ENCODE data around the gene TAMALIN.

The TAMALIN gene

DNA sequence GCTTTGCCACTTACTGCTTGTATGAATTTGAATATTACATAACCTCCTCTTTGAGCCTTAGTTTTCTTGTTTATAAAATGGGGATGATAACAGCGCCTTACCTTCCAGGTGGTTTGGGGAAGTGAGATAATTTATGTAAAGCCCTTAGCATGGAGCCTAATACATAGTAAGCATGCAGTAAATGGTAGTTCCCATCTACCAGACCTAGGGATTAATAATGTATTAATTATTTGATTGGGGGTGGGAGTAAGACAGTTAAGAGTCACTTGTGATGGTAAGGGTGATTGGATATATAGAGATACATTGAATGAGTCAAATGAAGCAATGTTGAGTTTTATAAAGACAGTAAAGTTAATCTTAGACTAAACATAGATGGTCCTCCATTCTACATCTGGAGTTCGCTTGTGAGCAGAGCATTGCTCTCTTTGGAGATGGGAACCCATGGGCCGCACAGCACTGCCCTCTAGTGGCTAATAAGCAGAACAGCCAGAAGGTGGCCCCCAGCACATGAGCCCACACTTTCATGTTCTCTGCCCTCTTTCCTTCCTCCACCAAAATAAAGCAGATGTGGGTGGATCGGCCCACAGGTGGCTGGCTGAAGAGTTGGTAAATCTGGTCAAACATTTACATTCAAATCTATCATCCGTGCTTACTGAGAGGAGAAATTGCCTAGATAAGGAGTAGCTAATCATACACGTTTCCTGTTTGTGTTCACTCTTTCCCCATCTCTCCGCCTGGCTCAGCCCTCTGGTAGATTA is 26.5 kb upstream of the TAMALIN start:
- FAIRE-seq, result peak; percentile 92
- peak; percentile 68 for DNase-seq (ENCODE audit: extremely low spot score, insufficient read length, low read depth)

- no peak for FAIRE-seq
- DNase-seq (ENCODE audit: extremely low spot score, insufficient read length, low read depth), result no peak
Measured at GRCh38 chr12:51980809-51981127, 26.0 kb upstream of the TAMALIN start.

DNA sequence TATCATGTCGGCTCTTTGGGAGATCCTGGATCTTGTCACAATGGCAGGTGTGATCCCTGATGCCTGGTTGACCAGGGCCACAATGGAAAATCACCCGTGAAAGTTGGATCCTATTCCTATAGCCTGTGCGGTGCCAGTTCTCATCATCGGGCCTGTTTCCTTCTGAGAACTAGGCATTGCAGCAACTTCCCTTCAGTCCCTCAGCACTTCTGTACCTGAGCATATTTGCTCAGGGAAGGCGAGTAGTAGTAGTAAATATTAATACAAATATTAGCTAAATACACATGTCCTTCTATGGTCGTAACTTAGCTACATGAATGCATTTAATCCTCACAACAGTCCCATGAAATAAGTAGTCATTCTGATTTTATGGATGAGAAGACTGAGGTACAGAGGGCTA is 22.1 kb upstream of the TAMALIN start:
- no peak for FAIRE-seq
- DNase-seq (ENCODE audit: extremely low spot score, insufficient read length, low read depth), result no peak

DNA sequence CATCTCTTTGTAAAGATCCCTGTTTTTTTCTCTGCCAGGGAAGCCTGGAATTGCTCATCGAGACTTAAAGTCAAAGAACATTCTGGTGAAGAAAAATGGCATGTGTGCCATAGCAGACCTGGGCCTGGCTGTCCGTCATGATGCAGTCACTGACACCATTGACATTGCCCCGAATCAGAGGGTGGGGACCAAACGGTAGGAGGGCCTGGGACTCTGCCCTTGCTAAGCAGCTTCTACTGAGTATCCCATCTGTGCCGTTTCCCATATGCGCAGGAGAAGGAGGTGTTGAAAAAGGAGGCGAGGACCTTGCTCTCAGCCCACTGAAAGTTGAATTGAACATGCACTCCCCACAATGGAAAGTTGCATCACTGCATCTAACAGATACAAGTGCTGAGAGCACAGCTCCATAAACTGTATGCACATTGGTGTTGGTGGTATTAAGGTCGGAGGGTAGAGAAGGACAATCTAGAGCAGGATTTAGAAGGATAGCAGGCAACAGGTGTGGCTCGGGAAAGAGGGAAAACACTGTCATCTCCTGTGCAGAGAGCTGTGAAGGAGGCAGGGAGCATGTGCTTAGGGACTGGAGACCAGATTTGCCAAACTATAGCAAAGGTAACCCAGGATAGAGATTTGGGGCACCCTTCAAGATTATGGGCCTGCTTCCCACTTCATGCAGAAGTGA is 21.5 kb upstream of the TAMALIN start:
- no peak for DNase-seq (ENCODE audit: extremely low spot score, insufficient read length, low read depth)
- FAIRE-seq, result no peak

DNA sequence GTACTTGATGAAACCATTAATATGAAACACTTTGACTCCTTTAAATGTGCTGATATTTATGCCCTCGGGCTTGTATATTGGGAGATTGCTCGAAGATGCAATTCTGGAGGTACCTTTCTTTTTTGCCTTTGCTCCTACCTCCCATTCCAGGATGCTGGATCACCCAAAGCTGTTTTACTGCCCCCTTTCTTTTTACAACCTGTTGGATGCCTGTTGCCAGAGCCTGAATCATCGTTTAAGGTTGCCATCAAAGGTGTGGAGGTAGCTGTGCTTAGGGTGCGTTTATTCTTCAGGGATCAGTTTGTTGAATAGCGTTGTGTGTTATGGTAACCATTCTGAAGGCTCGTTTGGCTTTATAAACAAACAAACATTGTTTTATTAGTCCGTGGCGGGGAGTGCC is 19.9 kb upstream of the TAMALIN start:
- FAIRE-seq (no peak), DNase-seq (ENCODE audit: extremely low spot score, insufficient read length, low read depth) (no peak)

DNA sequence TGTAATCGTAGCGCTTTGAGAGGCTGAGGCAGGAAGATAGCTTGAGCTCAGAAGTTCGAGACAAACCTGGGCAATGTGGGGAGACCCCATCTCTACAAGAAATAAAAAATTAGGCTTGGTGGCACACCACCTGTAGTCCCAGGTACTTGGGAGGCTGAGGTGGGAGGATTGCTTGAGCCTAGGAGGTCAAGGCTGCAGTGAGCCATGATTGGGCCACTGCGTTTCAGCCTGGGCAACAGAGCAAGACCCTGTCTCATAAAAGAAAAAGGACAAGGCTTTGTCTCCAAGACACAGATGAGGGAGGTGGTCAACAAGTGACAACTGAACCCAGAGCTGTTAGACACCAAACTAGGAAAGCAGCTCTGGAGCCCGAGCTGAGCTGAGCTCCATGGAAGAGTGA is 14.5 kb upstream of the TAMALIN start:
- FAIRE-seq (no peak), DNase-seq (ENCODE audit: extremely low spot score, insufficient read length, low read depth) (no peak)

- no peak for FAIRE-seq
- no peak for DNase-seq (ENCODE audit: extremely low spot score, insufficient read length, low read depth)
Measured at GRCh38 chr12:51994539-51994820, 12.3 kb upstream of the TAMALIN start.

- no peak for DNase-seq (ENCODE audit: extremely low spot score, insufficient read length, low read depth)
- no peak for FAIRE-seq
Measured at GRCh38 chr12:51994959-51995358, 11.8 kb upstream of the TAMALIN start.

DNA sequence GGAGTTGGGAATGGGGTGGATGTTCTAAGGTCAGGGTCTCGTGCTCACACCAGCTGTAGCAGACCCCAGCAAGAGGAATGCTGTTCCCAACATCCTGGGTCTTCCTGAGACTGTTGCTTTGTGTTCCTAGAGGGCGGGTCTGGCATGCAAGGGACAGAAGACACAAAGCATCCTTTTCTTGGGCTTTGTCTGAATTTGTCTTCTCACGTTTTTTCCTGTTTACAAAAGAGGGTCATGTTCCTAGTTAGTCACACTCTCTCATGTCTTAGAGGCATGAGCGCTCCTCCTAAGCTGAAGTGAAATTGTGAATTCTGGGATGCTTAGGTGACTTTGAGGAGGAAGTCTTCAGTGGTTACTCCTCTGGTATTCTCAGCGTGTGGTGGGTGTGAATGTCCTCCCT is 9.6 kb upstream of the TAMALIN start:
- DNase-seq (ENCODE audit: extremely low spot score, insufficient read length, low read depth) (no peak), FAIRE-seq (no peak)

DNA sequence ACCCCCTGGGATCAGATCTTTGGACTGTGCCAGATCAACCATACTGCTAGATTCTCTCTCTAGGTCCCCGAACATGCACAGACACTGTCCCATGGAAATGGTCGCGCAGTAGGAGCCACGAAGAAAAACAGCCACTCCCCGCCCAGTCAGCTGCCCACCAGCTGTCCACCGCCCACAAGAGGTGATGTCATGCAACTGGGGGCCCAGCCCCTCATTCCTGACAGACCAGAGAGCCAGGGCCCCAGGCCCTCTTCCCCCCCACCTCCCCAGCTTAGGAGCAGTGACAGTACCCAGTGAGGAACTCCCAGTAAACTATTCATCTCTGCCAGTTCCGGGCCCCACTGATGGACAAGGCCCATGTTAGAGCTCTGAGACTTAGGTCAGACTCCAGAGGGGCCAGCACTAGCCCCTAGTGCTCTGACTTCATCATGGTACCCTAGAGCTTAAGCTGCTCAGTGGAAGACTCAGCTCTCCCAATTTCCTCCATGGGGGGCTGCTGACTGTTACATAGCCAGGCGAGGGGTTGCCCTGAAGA is 3.7 kb upstream of the TAMALIN start:
- FAIRE-seq, result no peak

DNA sequence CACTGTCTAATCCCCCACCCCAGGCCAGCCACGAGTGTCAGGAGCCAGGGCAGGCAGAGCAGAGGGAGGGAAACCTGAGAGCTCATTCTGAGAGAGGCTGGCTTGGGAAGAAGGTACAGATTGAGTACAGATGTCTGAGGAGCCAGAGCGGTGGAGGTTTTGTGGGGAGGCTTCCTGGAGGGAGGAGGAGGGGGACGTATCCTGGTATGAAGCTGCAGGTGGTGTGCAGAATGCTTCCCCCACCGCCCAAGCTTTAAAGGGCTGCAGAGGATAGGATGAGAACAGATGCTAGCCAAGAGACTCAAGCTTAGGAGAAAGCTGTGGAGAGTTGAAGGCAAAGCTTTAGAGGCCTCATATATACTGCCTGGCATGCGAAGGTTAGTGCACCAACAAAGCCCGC is 3.2 kb upstream of the TAMALIN start:
- FAIRE-seq, result no peak
- DNase-seq (ENCODE audit: extremely low spot score, insufficient read length, low read depth), result no peak

More for the DNA sequence above, 3.7 kb upstream of the TAMALIN start:
- no peak for DNase-seq (ENCODE audit: extremely low spot score, insufficient read length, low read depth)

DNA sequence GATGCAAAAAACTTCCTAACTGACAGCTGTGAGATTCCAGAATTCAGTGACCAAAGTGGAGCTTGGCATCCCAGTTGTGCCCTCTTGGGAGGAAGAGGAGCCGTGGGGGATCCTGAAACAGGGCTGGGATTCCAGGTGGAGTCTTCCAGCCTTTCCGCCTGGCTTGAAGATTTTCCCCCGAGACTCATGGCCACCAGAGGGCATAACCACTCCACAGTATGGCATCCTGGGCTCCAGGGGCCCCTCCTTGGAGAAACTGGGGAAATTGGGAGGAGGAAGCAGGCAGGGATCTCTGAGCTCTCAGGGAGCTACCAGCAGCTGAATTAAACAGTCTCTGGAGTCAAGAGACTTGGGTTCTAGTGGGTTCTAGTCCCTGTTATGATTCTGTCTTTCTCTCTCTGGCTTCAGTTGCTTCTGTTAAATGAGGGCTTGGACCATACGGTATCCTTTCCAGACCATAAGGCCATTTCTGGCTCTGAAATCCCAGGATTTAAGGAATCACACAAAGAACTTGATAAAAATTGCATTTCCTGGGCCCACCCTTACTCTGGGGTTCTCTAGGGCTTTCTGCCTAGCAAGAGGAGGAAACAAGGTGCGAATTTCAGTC is 2.6 kb upstream of the TAMALIN start:
- no peak for FAIRE-seq

GRCh38 chr12:52005218-52005902 is 1.4 kb upstream of the TAMALIN start:
- no peak for DNase-seq (ENCODE audit: extremely low spot score, insufficient read length, low read depth)
- no peak for FAIRE-seq

More for the DNA sequence above, 2.6 kb upstream of the TAMALIN start:
- DNase-seq (ENCODE audit: extremely low spot score, insufficient read length, low read depth), result no peak

DNA sequence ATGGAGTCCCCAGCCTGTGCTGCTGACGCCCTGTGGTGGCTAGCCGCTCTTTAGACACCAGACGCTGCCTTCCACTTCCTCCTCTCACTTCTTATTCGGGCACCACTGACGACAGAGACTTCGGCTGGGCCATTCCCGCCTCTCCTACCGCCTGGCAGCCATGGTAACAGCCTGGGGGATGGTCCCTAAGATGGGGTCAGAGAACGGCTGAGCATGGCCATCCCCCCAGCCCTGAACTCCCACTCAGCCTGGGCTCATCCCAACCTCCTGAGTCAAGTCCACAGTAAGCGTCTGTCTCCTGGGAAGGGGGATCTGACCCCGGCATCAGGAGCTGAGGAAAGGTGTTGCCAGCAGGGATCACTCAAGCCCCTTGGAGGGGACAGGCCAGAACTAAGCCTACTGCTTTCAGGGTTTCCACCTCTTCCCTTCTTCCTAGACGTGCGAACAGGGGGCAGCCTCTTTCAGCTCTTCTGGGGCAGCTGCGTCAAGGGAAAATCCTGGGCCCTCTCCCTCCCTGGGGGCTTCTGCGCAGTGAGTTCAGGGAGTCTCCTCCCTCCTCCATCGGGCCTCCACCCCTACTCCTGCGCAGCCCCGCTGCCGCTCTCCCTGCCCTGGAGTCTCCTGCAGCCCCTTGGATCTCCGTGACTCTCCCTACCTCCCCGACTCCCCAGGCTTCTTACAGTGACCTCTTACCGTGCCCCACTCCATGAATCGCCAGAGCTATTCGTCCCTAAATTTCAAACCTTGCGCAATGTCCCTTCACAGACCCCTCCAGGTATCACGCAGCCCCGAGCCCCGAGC is 643 bp upstream of the TAMALIN start:
- FAIRE-seq (peak; percentile 76), DNase-seq (ENCODE audit: extremely low spot score, insufficient read length, low read depth) (peak; percentile 58)

DNA sequence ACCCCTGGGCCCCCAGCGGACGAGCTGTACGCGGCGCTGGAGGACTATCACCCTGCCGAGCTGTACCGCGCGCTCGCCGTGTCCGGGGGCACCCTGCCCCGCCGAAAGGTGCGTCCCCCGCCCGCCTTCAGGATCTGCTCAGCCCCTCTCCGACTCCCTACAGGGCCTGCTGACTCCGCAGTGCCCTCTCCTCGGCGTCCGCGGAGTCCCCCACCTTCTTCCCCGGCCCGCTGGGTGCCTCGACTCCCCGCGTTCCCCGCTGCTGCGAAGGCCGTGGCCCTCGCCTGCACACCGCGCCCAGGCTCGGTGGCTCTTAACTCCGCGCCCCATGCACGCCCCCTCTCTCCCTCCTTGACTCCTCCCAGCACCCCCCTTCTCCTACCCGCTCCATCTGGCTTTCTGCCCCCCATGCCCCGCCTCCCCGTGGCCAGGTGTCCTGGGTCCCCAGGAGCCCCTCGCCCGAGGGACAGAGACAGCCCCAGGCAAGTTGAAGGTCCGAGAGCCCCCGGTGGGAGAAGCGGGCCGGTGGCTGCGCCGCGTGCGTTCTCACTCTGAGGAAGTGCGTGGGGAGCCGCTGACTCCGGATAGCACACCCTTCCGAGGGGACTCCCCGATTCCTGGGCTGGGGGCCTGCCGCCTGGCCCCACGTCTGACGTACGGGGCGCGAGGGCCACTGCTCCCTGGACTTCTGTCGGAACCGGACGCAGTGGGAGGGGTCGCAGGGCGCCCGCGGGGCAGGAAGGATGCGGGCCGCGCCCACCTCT is 594 bp downstream of the TAMALIN start:
- FAIRE-seq (no peak), DNase-seq (ENCODE audit: extremely low spot score, insufficient read length, low read depth) (no peak)

DNA sequence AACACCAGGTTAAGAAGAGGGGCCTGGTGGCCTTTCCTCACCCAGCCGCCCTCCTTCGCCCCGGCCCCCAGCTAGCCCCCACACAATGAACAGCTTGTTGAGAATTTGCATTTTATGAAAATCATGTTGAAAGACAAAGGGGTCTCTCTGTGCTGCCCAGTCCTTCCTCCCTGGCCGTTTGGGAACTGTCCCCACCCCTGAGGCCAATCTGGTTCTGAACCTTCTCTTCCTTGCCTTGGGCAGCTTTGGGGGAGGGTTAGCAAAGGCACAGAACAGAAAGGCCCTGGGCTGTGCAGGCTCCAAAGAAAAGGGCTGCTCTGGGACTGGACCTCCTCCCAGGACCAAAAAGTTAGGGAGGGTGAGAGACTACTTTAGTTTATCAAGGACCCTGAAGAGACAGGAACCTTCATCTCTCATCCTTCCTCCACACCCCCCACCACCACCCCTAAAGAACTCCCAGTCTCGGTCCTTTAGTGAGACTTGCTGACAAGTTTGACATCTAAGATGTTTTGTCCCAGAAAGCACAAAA is 1.3 kb downstream of the TAMALIN start:
- FAIRE-seq (no peak), DNase-seq (ENCODE audit: extremely low spot score, insufficient read length, low read depth) (no peak)

DNA sequence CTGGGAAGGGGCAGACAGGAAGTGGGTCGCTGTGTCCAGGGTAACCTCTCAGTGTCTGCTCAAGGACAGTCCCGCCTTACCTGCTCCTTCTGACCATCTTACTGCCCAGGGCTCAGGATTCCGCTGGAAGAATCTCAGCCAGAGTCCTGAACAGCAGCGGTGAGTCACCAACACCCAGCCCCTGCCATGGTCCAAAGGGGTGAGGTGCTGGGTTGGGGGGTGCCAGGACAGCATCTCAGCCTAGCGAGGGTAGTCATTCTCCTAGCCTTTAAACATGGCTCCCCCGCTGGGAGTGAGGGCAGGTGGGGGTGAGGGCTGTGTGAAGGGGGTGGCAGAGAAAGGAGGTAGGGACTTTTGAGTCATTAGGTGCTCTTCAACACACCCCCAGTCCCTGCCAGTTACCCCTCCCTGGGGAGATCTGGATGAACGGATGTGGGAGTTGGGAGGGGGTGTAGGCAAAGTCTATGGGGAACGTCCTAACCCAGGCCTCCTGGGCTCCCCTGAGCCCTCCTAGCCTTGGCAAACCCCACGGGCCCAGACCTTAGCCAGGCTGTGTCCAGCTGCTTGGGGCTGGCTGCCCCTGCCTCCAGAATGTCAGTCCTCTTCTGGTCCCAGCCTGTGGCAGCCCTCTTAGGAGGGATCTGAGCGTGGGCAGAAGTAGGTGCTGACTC is 2.5 kb downstream of the TAMALIN start:
- FAIRE-seq (no peak), DNase-seq (ENCODE audit: extremely low spot score, insufficient read length, low read depth) (no peak)

DNA sequence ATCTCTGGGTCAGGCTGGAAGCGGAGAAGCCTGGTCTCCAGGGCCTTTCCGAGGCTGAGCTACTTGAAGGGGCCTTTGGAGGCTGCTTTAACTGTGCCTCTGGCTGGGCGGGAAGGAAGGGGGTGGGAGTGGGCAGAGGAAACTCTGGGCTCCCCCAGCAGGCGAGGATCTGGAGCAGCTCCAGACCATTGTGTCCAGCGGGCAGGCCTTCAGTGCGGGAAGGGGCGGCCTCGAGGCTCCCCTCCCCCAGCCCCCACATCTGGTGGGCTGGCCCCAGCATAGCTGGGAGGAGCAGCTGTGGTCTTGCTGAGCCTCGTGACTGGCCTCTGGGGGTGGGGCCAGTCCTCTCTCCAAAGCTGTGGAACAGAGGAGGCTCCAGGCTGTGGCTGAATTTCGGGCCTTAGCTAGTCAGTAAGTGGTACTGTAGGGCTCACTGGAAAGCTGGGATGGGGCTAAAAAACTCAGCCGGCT is 3.4 kb downstream of the TAMALIN start:
- no peak for FAIRE-seq
- no peak for DNase-seq (ENCODE audit: extremely low spot score, insufficient read length, low read depth)

Measured in GM18507 (cell line).